ENCODE data around the gene TRPV3.
"Not testable (repeated sequence)": the region's sequence is repeated elsewhere in the genome, so short reads cannot be mapped to it uniquely, and the experiment has no call there.

The TRPV3 gene

GRCh38 chr17:3557768-3558583, at the start of gene TRPV3:
Gene TRPV3, minus strand, starts transcription at chr17:3557812. Its CDS starts 2,962 bp downstream, at chr17:3554850.
- peak in 3 of 4 experiments; percentile 28 to 55 (median 32) for DNase-seq (ENCODE audit: low read depth in 4 of 4, low spot score in 1 of 4)

- DNase-seq (ENCODE audit: low read depth in 4 of 4, low spot score in 1 of 4), result no peak
Observed at GRCh38 chr17:3603870-3604259, 46.3 kb upstream of the TRPV3 start.

GRCh38 chr17:3603119-3603869, 45.7 kb upstream of the TRPV3 start:
- no peak for DNase-seq (ENCODE audit: low read depth in 4 of 4, low spot score in 1 of 4)

GRCh38 chr17:3602499-3602898, 44.9 kb upstream of the TRPV3 start:
- peak in 1 of 4 experiments; percentile 5 for DNase-seq (ENCODE audit: low read depth in 4 of 4, low spot score in 1 of 4)

GRCh38 chr17:3600529-3601205, 43.1 kb upstream of the TRPV3 start:
- no peak for DNase-seq (ENCODE audit: low read depth in 4 of 4, low spot score in 1 of 4)

GRCh38 chr17:3598078-3598477, 40.5 kb upstream of the TRPV3 start:
- DNase-seq (ENCODE audit: low read depth in 4 of 4, low spot score in 1 of 4), result no peak

GRCh38 chr17:3596804-3597464, 39.3 kb upstream of the TRPV3 start:
- DNase-seq (ENCODE audit: low read depth in 4 of 4, low spot score in 1 of 4), result no peak

- DNase-seq (ENCODE audit: low read depth in 4 of 4, low spot score in 1 of 4), result no peak
Observed at GRCh38 chr17:3594976-3595375, 37.4 kb upstream of the TRPV3 start.

- DNase-seq (ENCODE audit: low read depth in 4 of 4, low spot score in 1 of 4), result no peak
Observed at GRCh38 chr17:3594051-3594800, 36.6 kb upstream of the TRPV3 start.

- no peak for DNase-seq (ENCODE audit: low read depth in 4 of 4, low spot score in 1 of 4)
Observed at GRCh38 chr17:3593384-3593783, 35.8 kb upstream of the TRPV3 start.

GRCh38 chr17:3592216-3592860, 34.7 kb upstream of the TRPV3 start:
- no peak for DNase-seq (ENCODE audit: low read depth in 4 of 4, low spot score in 1 of 4)

- DNase-seq (ENCODE audit: low read depth in 4 of 4, low spot score in 1 of 4), result no peak
Observed at GRCh38 chr17:3590768-3591167, 33.2 kb upstream of the TRPV3 start.

- no peak for DNase-seq (ENCODE audit: low read depth in 4 of 4, low spot score in 1 of 4)
Observed at GRCh38 chr17:3590231-3590630, 32.6 kb upstream of the TRPV3 start.

GRCh38 chr17:3589784-3590183, 32.2 kb upstream of the TRPV3 start:
- no peak for DNase-seq (ENCODE audit: low read depth in 4 of 4, low spot score in 1 of 4)

GRCh38 chr17:3585826-3586225, 28.2 kb upstream of the TRPV3 start:
- DNase-seq (ENCODE audit: low read depth in 4 of 4, low spot score in 1 of 4), result no peak

GRCh38 chr17:3583456-3583855, 25.8 kb upstream of the TRPV3 start:
- DNase-seq (ENCODE audit: low read depth in 4 of 4, low spot score in 1 of 4), result no peak

- no peak for DNase-seq (ENCODE audit: low read depth in 4 of 4, low spot score in 1 of 4)
Observed at GRCh38 chr17:3582915-3583314, 25.3 kb upstream of the TRPV3 start.

- not testable (repeated sequence) for DNase-seq (ENCODE audit: low read depth in 4 of 4, low spot score in 1 of 4)
Observed at GRCh38 chr17:3578667-3579066, 21.1 kb upstream of the TRPV3 start.

GRCh38 chr17:3576970-3577369, 19.4 kb upstream of the TRPV3 start:
- DNase-seq (ENCODE audit: low read depth in 4 of 4, low spot score in 1 of 4), result no peak

- DNase-seq (ENCODE audit: low read depth in 4 of 4, low spot score in 1 of 4), result no peak
Observed at GRCh38 chr17:3575511-3575910, 17.9 kb upstream of the TRPV3 start.
